A549 (cell line): ENCODE results near the gene TFDP2.

ENCODE experiments used
- CBX8 ChIP-seq: fragments of 200-600 bp; sonication (generic); IDR thresholded peaks from 2 replicates; pipeline ENCODE4 v1.6.1; 2016
- CHD4 ChIP-seq: fragments of 200-600 bp; sonication (generic); IDR thresholded peaks from 2 replicates; pipeline ENCODE4 v1.6.1; 2016; ENCODE audit warnings: antibody characterized with exemption, mild to moderate bottlenecking, borderline replicate concordance
- POLR2A ChIP-seq: IDR thresholded peaks from 2 replicates; pipeline ENCODE4 v1.6.1; 2012; ENCODE audit warnings: mild to moderate bottlenecking, low read length
- POLR2AphosphoS2 ChIP-seq: conservative IDR thresholded peaks from 2 replicates; pipeline ENCODE4 v1.6.1; 2012; ENCODE audit warnings: low read length, improper control_type of control experiment, inconsistent platforms
- RARB ChIP-seq: fragments of 250-450 bp; sonication (Bioruptor Pico); IDR thresholded peaks from 2 replicates; pipeline ENCODE4 v1.8.0; 2021; ENCODE audit warnings: mild to moderate bottlenecking, moderate library complexity
- SREBF2 ChIP-seq: fragments of 450-650 bp; IDR thresholded peaks from 2 replicates; pipeline ENCODE4 v1.6.1; 2014; ENCODE audit warnings: mild to moderate bottlenecking, moderate library complexity
- TF ChIP-seq, protein P1 (sequence below): fragments of >200 bp; sonication (Bioruptor Twin); formaldehyde crosslinking; IDR thresholded peaks from 3 replicates; pipeline ENCODE4 v1.5.1; 2016

DNA sequence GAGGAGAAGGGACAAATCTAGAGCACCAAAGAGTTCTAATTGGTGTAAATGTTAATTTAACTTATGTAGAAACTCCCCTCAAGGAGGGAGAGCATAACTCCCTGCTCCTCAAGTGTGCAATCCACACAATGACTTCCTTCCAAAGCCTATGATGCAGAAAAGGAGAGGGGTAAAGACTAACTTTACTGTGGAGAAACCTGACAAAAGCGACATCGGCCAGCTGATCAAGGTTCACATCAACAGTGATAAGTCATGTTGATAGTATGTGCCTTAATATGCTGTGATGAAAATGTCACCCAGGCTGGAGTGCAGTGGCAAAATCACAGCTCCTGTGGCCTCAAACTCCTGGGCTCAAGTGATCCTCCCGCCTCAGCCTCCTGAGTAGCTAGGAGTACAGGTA, 76.5 kb downstream of the TFDP2 start:
- TF ChIP-seq, protein P1, sequence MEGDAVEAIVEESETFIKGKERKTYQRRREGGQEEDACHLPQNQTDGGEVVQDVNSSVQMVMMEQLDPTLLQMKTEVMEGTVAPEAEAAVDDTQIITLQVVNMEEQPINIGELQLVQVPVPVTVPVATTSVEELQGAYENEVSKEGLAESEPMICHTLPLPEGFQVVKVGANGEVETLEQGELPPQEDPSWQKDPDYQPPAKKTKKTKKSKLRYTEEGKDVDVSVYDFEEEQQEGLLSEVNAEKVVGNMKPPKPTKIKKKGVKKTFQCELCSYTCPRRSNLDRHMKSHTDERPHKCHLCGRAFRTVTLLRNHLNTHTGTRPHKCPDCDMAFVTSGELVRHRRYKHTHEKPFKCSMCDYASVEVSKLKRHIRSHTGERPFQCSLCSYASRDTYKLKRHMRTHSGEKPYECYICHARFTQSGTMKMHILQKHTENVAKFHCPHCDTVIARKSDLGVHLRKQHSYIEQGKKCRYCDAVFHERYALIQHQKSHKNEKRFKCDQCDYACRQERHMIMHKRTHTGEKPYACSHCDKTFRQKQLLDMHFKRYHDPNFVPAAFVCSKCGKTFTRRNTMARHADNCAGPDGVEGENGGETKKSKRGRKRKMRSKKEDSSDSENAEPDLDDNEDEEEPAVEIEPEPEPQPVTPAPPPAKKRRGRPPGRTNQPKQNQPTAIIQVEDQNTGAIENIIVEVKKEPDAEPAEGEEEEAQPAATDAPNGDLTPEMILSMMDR = no peak
- no peak for TF ChIP-seq CBX8
- TF ChIP-seq CHD4 = no peak
- TF ChIP-seq SREBF2 = no peak
- no peak for TF ChIP-seq RARB
- no peak for TF ChIP-seq POLR2A
- TF ChIP-seq POLR2AphosphoS2 = no peak
